ENCODE results near the gene KCNIP1.

- no peak for TF ChIP-seq CTCF (optimal IDR thresholded peaks at IDR 0.05 in 1 of 3, IDR thresholded peaks at IDR 0.05 in 1 of 3, conservative IDR thresholded peaks at IDR 0.05 in 1 of 3; ENCODE audit: extremely low read depth in 1 of 3, insufficient read depth in 2 of 3, low read length in 3 of 3)
- TF ChIP-seq EZH2 (IDR thresholded peaks at IDR 0.05; ENCODE audit: low read length): no peak
Observed at GRCh38 chr5:170490381-170490780, 13.4 kb upstream of the KCNIP1 start.

Measured in keratinocyte (primary cell).